ENCODE data around the gene ODC1.
A peak's percentile ranks its signal among the peaks of the same experiment; 100 is the strongest.

The ODC1 gene

GRCh38 chr2:10417551-10418335 lies 30.4 kb downstream of the ODC1 start:
- DNase-seq (ENCODE audit: low read depth in 2 of 3, low spot score in 2 of 3): no peak

GRCh38 chr2:10415640-10416039 lies 32.5 kb downstream of the ODC1 start:
- no peak for DNase-seq (ENCODE audit: low read depth in 2 of 3, low spot score in 2 of 3)

GRCh38 chr2:10415048-10415447 lies 33.1 kb downstream of the ODC1 start:
- DNase-seq (ENCODE audit: low read depth in 2 of 3, low spot score in 2 of 3): no peak

- DNase-seq (ENCODE audit: low read depth in 2 of 3, low spot score in 2 of 3): no peak
Observed at GRCh38 chr2:10414591-10414990, 33.5 kb downstream of the ODC1 start.

GRCh38 chr2:10413991-10414451 lies 34.1 kb downstream of the ODC1 start:
- DNase-seq (ENCODE audit: low read depth in 2 of 3, low spot score in 2 of 3): no peak

- no peak for DNase-seq (ENCODE audit: low read depth in 2 of 3, low spot score in 2 of 3)
Observed at GRCh38 chr2:10413503-10413902, 34.6 kb downstream of the ODC1 start.

- no peak for DNase-seq (ENCODE audit: low read depth in 2 of 3, low spot score in 2 of 3)
Observed at GRCh38 chr2:10412380-10412779, 35.7 kb downstream of the ODC1 start.

- DNase-seq (ENCODE audit: low read depth in 2 of 3, low spot score in 2 of 3): no peak
Observed at GRCh38 chr2:10411557-10411956, 36.6 kb downstream of the ODC1 start.

- DNase-seq (ENCODE audit: low read depth in 2 of 3, low spot score in 2 of 3): no peak
Observed at GRCh38 chr2:10410823-10411437, 37.2 kb downstream of the ODC1 start.

GRCh38 chr2:10410001-10410822 lies 37.9 kb downstream of the ODC1 start:
- no peak for DNase-seq (ENCODE audit: low read depth in 2 of 3, low spot score in 2 of 3)

- peak; percentile 51 to 78 (median 62) for DNase-seq (ENCODE audit: low read depth in 2 of 3, low spot score in 2 of 3)
Observed at GRCh38 chr2:10408649-10409579, 39.2 kb downstream of the ODC1 start.

- peak; percentile 27 to 48 (median 38) for DNase-seq (ENCODE audit: low read depth in 2 of 3, low spot score in 2 of 3)
Observed at GRCh38 chr2:10407841-10408648, 40.1 kb downstream of the ODC1 start.

- no peak for DNase-seq (ENCODE audit: low read depth in 2 of 3, low spot score in 2 of 3)
Observed at GRCh38 chr2:10407432-10407831, 40.7 kb downstream of the ODC1 start.

GRCh38 chr2:10406491-10407188 lies 41.5 kb downstream of the ODC1 start:
- DNase-seq (ENCODE audit: low read depth in 2 of 3, low spot score in 2 of 3): no peak

GRCh38 chr2:10406016-10406415 lies 42.1 kb downstream of the ODC1 start:
- DNase-seq (ENCODE audit: low read depth in 2 of 3, low spot score in 2 of 3): no peak

GRCh38 chr2:10405448-10405847 lies 42.7 kb downstream of the ODC1 start:
- DNase-seq (ENCODE audit: low read depth in 2 of 3, low spot score in 2 of 3): no peak

GRCh38 chr2:10404324-10405143 lies 43.6 kb downstream of the ODC1 start:
- no peak for DNase-seq (ENCODE audit: low read depth in 2 of 3, low spot score in 2 of 3)

- DNase-seq (ENCODE audit: low read depth in 2 of 3, low spot score in 2 of 3): no peak
Observed at GRCh38 chr2:10402653-10403215, 45.4 kb downstream of the ODC1 start.
